Suprapubic skin (tissue), 4 donors: ENCODE measurements around the gene CERT1.

Experiments used
- POLR2A ChIP-seq, 2 donors: fragments of 450-650 bp; IDR thresholded peaks; one replicate each; pipeline ENCODE4 v1.6.1; 2017; ENCODE audit warnings: antibody characterized with exemption in 2 of 2, mild to moderate bottlenecking in 2 of 2, moderate library complexity in 2 of 2
- POLR2AphosphoS5 ChIP-seq, 3 donors: sonication (generic); formaldehyde crosslinking; IDR thresholded peaks; one replicate each; pipeline ENCODE4 v1.6.1; 2017; ENCODE audit warnings: antibody characterized with exemption in 3 of 3
- TF ChIP-seq, protein P1 (sequence below), 2 donors: fragments of 200-600 bp in 1 of 2; fragments of 450-650 bp in 1 of 2; sonication (generic) in 1 of 2; IDR thresholded peaks; one replicate each; pipeline ENCODE4 v1.5.1; 2016 to 2019; ENCODE audit warnings: antibody characterized with exemption in 2 of 2, mild to moderate bottlenecking in 1 of 2, moderate library complexity in 1 of 2

- TF ChIP-seq POLR2AphosphoS5 (IDR thresholded peaks at IDR 0.05) (no peak), POLR2A (IDR thresholded peaks at IDR 0.05) (no peak)
- TF ChIP-seq, protein P1, sequence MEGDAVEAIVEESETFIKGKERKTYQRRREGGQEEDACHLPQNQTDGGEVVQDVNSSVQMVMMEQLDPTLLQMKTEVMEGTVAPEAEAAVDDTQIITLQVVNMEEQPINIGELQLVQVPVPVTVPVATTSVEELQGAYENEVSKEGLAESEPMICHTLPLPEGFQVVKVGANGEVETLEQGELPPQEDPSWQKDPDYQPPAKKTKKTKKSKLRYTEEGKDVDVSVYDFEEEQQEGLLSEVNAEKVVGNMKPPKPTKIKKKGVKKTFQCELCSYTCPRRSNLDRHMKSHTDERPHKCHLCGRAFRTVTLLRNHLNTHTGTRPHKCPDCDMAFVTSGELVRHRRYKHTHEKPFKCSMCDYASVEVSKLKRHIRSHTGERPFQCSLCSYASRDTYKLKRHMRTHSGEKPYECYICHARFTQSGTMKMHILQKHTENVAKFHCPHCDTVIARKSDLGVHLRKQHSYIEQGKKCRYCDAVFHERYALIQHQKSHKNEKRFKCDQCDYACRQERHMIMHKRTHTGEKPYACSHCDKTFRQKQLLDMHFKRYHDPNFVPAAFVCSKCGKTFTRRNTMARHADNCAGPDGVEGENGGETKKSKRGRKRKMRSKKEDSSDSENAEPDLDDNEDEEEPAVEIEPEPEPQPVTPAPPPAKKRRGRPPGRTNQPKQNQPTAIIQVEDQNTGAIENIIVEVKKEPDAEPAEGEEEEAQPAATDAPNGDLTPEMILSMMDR (IDR thresholded peaks at IDR 0.05) = no peak
These were observed 77.5 kb downstream of the CERT1 start for GRCh38 chr5:75433814-75434506.
